Lower leg skin (tissue), 3 donors: ENCODE data around the gene SLC7A9.

Source experiments
- CTCF ChIP-seq, 3 donors: fragments of 450-650 bp; IDR thresholded peaks; one replicate each; pipeline ENCODE4 v1.5.1; 2016; ENCODE audit warnings: antibody characterized with exemption in 3 of 3, mild to moderate bottlenecking in 3 of 3, moderate library complexity in 2 of 3
- POLR2A ChIP-seq, 2 donors: fragments of 450-650 bp; IDR thresholded peaks; one replicate each; pipeline ENCODE4 v1.6.1; 2016 to 2017; ENCODE audit warnings: antibody characterized with exemption in 2 of 2, mild to moderate bottlenecking in 1 of 2, moderate library complexity in 1 of 2

- TF ChIP-seq POLR2A (IDR thresholded peaks at IDR 0.05) (no peak), CTCF (IDR thresholded peaks at IDR 0.05) (no peak)
Measured at GRCh38 chr19:32917616-32917996, 48.0 kb upstream of the SLC7A9 start.
